ENCODE measurements around the gene TMEM203. TPM values are rescaled to one million over a fixed set of nuclear protein-coding genes. Genes with fewer than 3 reads are reported as not detected.

The TMEM203 gene, protein sequence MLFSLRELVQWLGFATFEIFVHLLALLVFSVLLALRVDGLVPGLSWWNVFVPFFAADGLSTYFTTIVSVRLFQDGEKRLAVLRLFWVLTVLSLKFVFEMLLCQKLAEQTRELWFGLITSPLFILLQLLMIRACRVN
- 10 to 100 TPM; 45.7 to 60.7 (median 49.4) TPM for total RNA-seq

DNA sequence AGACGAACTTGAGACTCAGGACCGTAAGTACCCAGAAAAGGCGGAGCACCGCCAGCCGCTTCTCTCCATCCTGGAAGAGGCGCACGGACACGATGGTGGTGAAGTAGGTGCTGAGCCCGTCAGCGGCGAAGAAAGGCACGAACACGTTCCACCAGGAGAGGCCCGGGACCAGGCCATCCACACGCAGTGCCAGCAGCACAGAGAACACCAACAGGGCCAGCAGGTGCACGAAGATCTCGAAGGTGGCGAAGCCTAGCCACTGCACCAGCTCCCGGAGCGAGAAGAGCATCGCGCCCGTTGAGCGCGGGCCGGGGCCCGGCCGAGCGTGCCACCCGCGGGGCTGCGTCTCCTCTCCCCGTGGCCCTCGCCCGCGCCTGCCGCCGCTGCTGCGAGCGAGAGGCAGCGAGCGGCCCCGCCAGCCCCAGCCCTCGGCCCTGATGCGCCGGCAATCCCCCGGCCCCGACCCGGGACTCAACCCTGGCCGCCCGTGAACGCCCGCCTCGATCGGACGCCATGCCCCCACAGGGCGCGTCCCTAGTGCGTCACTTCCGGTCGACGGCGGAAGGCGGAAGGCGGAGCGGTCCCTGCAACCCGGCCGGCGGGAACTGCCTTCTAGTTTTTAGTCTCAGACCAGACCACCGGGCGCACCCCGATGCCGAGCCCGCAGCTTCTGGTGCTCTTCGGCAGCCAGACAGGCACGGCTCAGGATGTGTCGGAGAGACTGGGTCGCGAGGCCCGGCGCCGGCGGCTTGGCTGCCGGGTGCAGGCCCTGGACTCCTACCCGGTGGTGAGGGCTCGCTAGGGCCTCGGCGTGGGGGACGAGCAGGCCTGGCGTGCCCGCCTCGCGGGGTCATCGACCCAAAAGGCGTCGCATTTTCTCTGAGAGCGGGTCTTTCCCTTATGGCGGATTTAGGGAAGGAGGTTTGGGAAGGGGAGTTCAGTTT lies at the start of gene TMEM203, which contains the start of gene NDOR1:
Gene TMEM203, minus strand, starts transcription at position 523 of the 944 bp plus-strand sequence. Its CDS starts 234 bp downstream, at position 289.
Gene NDOR1, plus strand, starts transcription at position 575 of the 944 bp plus-strand sequence. Its CDS starts 78 bp downstream, at position 653.
- intact Hi-C loops (cut with DNase I; ENCODE audit: low total_unique reads), result no loop called here
- H3K4me3 ChIP-seq (ENCODE audit: low read depth, poor library complexity, severe bottlenecking), result peak within 1 kb of the TSS; percentile 91
- TF ChIP-seq POLR2A (IDR thresholded peaks at IDR 0.05), result no peak
- TF ChIP-seq, protein P1, sequence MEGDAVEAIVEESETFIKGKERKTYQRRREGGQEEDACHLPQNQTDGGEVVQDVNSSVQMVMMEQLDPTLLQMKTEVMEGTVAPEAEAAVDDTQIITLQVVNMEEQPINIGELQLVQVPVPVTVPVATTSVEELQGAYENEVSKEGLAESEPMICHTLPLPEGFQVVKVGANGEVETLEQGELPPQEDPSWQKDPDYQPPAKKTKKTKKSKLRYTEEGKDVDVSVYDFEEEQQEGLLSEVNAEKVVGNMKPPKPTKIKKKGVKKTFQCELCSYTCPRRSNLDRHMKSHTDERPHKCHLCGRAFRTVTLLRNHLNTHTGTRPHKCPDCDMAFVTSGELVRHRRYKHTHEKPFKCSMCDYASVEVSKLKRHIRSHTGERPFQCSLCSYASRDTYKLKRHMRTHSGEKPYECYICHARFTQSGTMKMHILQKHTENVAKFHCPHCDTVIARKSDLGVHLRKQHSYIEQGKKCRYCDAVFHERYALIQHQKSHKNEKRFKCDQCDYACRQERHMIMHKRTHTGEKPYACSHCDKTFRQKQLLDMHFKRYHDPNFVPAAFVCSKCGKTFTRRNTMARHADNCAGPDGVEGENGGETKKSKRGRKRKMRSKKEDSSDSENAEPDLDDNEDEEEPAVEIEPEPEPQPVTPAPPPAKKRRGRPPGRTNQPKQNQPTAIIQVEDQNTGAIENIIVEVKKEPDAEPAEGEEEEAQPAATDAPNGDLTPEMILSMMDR (IDR thresholded peaks at IDR 0.05), result no peak
- peak; percentile 86 to 98 for DNase-seq (ENCODE audit: low spot score in 2 of 2)
- WGBS, 2 donors, result 0 to 1% methylated on average over 37 to 78 of the region's 98 CpGs

DNA sequence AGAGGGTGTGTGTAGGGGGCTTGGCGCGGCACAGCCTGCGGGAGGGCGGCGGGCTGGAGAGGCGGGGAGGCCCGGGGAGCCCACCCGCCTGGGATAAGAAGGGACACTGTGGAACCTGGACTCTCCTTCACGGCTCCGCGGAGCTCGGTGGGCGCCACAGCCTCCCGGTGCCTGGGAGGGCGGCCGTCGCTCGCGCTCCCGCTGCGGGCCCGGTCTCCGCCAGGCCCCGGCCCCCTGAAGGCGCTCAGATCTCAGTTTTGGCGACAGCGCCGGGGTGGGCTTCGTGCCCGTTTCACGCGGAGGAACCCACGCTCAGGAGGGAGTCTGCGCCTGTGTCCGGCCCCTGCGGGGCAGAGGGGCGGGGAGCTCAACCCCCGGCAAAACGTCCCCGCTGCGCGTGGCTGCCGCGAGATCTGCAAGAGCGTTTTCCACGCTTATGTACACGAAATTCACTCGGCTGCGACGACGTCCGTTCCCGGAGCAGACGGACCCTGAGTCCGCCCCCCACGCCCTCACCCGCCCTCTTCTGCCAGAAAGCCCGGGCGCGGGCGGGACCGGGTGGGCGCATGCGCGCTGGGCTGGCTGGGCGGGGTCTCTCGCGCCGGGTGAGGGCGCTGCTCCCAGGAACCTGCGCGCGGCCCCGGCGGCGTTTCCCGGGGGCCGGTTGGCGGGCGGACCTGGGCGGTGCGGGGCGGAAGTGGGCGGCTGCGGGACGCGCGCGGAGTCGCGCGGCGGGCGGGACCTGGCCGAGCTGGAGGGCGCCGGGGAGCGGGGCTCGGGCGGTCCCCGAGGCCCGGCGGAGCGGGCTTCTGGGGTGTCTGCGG lies 49.4 kb upstream of the TMEM203 start, which contains the start of gene NELFB:
Gene NELFB, plus strand, starts transcription at position 704 of the 824 bp plus-strand sequence.
- no peak for TF ChIP-seq POLR2A (IDR thresholded peaks at IDR 0.05)
- TF ChIP-seq, protein P1 (IDR thresholded peaks at IDR 0.05), result no peak
- 3 to 6% methylated on average over 24 to 40 of the region's 105 CpGs for WGBS, 2 donors
- peak; percentile 84 to 97 for DNase-seq (ENCODE audit: low spot score in 2 of 2)
- intact Hi-C loops (cut with DNase I; ENCODE audit: low total_unique reads), result no loop called here
- H3K4me3 ChIP-seq (ENCODE audit: low read depth, poor library complexity, severe bottlenecking), result peak within 1 kb of the TSS; percentile 83

DNA sequence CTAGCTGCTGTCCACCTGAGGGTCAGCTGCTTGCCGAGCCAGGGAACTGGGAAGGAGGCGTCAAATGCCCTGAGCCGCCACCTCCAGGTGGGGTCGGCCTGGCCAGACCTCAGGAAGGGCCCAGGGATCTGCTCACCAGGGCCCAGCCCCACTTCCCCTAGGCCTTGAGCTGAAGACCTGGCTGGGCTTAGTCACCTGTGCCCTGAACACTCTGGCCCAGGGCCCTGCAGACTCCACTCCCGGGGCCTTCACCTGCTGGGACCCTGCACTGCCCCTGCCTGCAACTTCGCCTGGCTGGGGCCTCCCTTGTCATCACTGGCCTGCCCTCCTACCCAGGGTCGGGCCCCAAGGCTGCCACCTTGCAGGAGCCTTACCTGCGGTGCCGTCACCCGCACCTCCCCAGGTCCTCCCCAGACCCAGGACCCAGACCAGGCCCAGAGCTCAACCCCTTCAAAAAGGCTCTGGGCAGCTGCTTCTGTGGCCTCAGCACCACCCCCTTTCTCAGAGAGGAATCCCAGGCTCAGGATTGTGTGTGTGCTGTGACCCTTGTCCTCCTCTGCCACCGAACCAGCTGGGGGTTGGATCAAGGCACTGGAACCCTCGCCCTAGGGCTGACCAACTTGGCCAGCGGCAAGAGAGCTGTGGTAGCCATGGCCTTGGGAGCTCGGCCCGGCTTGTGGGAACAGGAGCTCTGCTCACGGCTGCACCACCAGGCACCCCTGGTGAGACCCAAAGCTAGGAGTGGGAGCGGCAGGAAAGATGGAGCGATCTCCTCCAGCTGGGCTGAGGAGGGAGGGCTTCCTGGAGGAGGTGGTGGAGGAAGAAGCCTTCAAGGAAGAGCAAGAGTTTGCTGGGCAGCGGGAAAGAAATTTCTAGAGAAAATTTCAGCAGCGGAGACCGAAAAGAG lies 48.5 kb upstream of the TMEM203 start:
- peak overlapping the region; percentile 83 for H3K4me3 ChIP-seq (ENCODE audit: low read depth, poor library complexity, severe bottlenecking)
- 61 to 62% methylated on average over 16 to 17 of the region's 21 CpGs for WGBS, 2 donors
- DNase-seq (ENCODE audit: low spot score in 2 of 2), result no peak
- TF ChIP-seq POLR2A (IDR thresholded peaks at IDR 0.05), result no peak
- TF ChIP-seq, protein P1 (IDR thresholded peaks at IDR 0.05), result no peak
- intact Hi-C loops (cut with DNase I; ENCODE audit: low total_unique reads), result no loop called here

DNA sequence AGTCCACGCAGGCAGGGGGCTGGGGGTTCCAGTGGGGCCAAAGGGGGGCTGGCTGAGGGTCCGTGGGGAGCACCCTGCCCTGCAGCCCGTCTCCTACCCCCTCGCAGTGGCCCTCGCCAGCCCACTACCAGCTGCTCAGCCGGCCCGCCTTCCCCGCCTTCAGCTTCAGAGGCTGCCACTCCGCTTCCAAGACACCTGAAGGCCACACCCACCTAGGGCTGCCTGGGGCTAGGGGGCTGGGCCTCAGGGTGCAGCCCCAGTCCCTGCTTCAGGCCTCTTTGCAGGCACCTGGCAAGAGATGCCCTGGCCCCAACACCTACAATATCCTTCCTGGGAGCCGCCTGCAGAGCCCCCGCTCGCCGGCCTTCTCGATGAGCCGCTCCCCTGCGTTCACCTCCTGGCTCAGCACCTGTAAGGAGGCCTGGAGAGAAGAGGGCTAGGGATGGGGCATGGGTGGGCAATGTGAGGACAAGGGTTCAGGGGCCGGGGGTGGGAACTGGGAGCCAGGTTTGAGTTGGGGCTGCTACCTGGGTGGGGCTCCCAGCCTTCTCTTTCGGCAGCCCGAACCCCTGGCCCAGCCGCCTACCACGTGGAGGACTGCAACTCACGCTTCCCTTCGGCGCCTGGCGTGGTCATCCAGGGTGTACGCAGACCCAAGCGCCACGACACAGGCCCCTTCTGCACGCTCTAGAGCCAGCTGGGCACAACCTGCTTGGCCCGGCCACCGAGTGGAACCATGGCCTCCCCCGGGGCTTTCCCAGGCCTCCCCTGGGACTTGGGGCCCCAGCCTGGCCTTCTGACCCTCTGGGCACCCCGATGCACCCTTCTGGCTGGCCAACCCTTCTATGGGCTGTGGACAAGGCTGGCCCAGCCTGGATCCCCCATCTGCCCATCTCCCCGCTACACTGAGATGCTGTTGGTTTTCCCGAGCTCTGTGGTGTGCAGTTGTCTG lies 47.4 kb upstream of the TMEM203 start:
- WGBS, 2 donors, result 79 to 91% methylated on average over 31 to 32 of the region's 35 CpGs
- TF ChIP-seq, protein P1 (IDR thresholded peaks at IDR 0.05), result no peak
- no peak for TF ChIP-seq POLR2A (IDR thresholded peaks at IDR 0.05)
- intact Hi-C loops (cut with DNase I; ENCODE audit: low total_unique reads), result no loop called here
- H3K4me3 ChIP-seq (ENCODE audit: low read depth, poor library complexity, severe bottlenecking), result no peak overlapping the region
- no peak for DNase-seq (ENCODE audit: low spot score in 2 of 2)

All from lower leg skin (tissue), 4 donors.